C4-2B (cell line): ENCODE data around the gene CSTF2.

Experiments
- H3K27ac ChIP-seq: fragments of 450-650 bp; 2 replicates; pipeline ENCODE4 v1.5.1; 2017
- CTCF ChIP-seq: fragments of 450-650 bp; conservative IDR thresholded peaks from 2 replicates; pipeline ENCODE4 v1.5.1; 2017; ENCODE audit warnings: mild to moderate bottlenecking
- ZFX ChIP-seq: fragments of 450-650 bp; IDR thresholded peaks from 2 replicates; pipeline ENCODE4 v1.6.1; 2017

Gene CSTF2

GRCh38 chrX:100817340-100817739 is 2.9 kb upstream of the CSTF2 start:
- H3K27ac ChIP-seq = no peak overlapping the region
- TF ChIP-seq CTCF (no peak), ZFX (no peak)

- peak overlapping the region; percentile 82 for H3K27ac ChIP-seq
- no peak for TF ChIP-seq ZFX
- no peak for TF ChIP-seq CTCF
Measured at GRCh38 chrX:100819534-100819836, 706 bp upstream of the CSTF2 start.

- no peak for TF ChIP-seq CTCF
- TF ChIP-seq ZFX = no peak
- H3K27ac ChIP-seq = no peak overlapping the region
Measured at GRCh38 chrX:100829730-100830129, 9.5 kb downstream of the CSTF2 start.

- no peak overlapping the region for H3K27ac ChIP-seq
- TF ChIP-seq CTCF = no peak
- TF ChIP-seq ZFX = no peak
Measured at GRCh38 chrX:100830143-100830542, 10.0 kb downstream of the CSTF2 start.

- no peak for TF ChIP-seq CTCF
- TF ChIP-seq ZFX = no peak
- 0 out of 2 replicates have a peak overlapping the region, but pooled peaks have one; percentile 23 for H3K27ac ChIP-seq
Measured at GRCh38 chrX:100830547-100830946, 10.4 kb downstream of the CSTF2 start.

- TF ChIP-seq CTCF (no peak), ZFX (no peak)
- peak overlapping the region; percentile 23; the same call in 1 of the 2 replicates for H3K27ac ChIP-seq
Measured at GRCh38 chrX:100831219-100831946, 11.2 kb downstream of the CSTF2 start.

- TF ChIP-seq ZFX = no peak
- no peak for TF ChIP-seq CTCF
Measured at GRCh38 chrX:100850317-100850716, 30.1 kb downstream of the CSTF2 start.

More at GRCh38 chrX:100850317-100850716, 30.1 kb downstream of the CSTF2 start:
- no peak overlapping the region for H3K27ac ChIP-seq
